CD14-positive monocyte (primary cell): ENCODE data around the gene TMEM117. TPM values are rescaled to one million over a fixed set of nuclear protein-coding genes. Genes with fewer than 3 reads are reported as not detected.

Experiments used
- DNase-seq, 3 donors: peaks; one replicate each; pipeline ENCODE4 v3.0.0-alpha.2; 2011 to 2022
- H2AFZ ChIP-seq: 2 replicates; pipeline ENCODE4 v1.6.0; 2012; ENCODE audit warnings: mild to moderate bottlenecking, low read depth, low read length, inconsistent platforms; ENCODE audit not compliant: insufficient read depth, poor library complexity, severe bottlenecking
- H3K27ac ChIP-seq, 2 donors: 1 replicate in 1 of 2; 2 replicates in 1 of 2; pipeline ENCODE4 v1.5.1; 2012 to 2013; ENCODE audit warnings: low read length in 2 of 2, control low read depth in 1 of 2, inconsistent platforms in 1 of 2, low read depth in 1 of 2, mild to moderate bottlenecking in 1 of 2
- H3K27me3 ChIP-seq, 2 donors: one replicate each; pipeline versions ENCODE4 v1.6.0 to v1.6.1; 2011 to 2013; ENCODE audit warnings: low read length in 2 of 2; ENCODE audit not compliant: control insufficient read depth in 2 of 2, insufficient read depth in 2 of 2
- H3K36me3 ChIP-seq, 2 donors: replicated peaks in 1 of 2; 1 replicate in 1 of 2; 2 replicates in 1 of 2; pipeline versions ENCODE4 v1.5.1 to v1.6.1; 2012 to 2013; ENCODE audit warnings: low read length in 2 of 2, control low read depth in 1 of 2, inconsistent platforms in 1 of 2, mild to moderate bottlenecking in 1 of 2; ENCODE audit not compliant: insufficient read depth in 2 of 2, control insufficient read depth in 1 of 2
- H3K4me1 ChIP-seq, 2 donors: 1 replicate in 1 of 2; 2 replicates in 1 of 2; pipeline versions ENCODE4 v1.5.1 to v1.6.1; 2012 to 2013; ENCODE audit warnings: low read length in 2 of 2, control low read depth in 1 of 2, inconsistent platforms in 1 of 2, mild to moderate bottlenecking in 1 of 2, moderate library complexity in 1 of 2; ENCODE audit not compliant: insufficient read depth in 2 of 2, control insufficient read depth in 1 of 2
- H3K4me2 ChIP-seq: replicated peaks from 2 replicates; pipeline ENCODE3; 2012; ENCODE audit warnings: low read length, moderate library complexity, mild to moderate bottlenecking; ENCODE audit not compliant: poor library complexity, severe bottlenecking; ENCODE audit errors: extremely low read depth
- H3K4me3 ChIP-seq, 3 experiments: fragments of 200-600 bp in 1 of 3; sonication (generic) in 1 of 3; replicated peaks in 1 of 3; 1 replicate in 2 of 3; 2 replicates in 1 of 3; pipeline ENCODE4 v1.5.1; 2011 to 2013; ENCODE audit warnings: low read length in 3 of 3, mild to moderate bottlenecking in 3 of 3, control low read depth in 2 of 3, low read depth in 2 of 3, inconsistent platforms in 1 of 3, moderate library complexity in 1 of 3
- H3K79me2 ChIP-seq: 2 replicates; pipeline ENCODE4 v1.6.0; 2012; ENCODE audit warnings: mild to moderate bottlenecking, control low read depth, inconsistent platforms, low read length, moderate library complexity; ENCODE audit not compliant: insufficient read depth
- H3K9ac ChIP-seq: 2 replicates; pipeline ENCODE4 v1.6.0; 2017; ENCODE audit warnings: low read length, mild to moderate bottlenecking; ENCODE audit not compliant: insufficient read depth, poor library complexity, severe bottlenecking
- H3K9me3 ChIP-seq, 2 donors: replicated peaks in 1 of 2; 1 replicate in 1 of 2; 2 replicates in 1 of 2; pipeline versions ENCODE4 v1.5.1 to v1.6.1; 2012 to 2013; ENCODE audit warnings: low read length in 2 of 2, control low read depth in 1 of 2; ENCODE audit not compliant: control insufficient read depth in 1 of 2, insufficient read depth in 1 of 2
- H4K20me1 ChIP-seq: 2 replicates; pipeline ENCODE4 v1.6.0; 2012; ENCODE audit warnings: mild to moderate bottlenecking, low read length, control low read depth, moderate library complexity; ENCODE audit not compliant: insufficient read depth
- H3K27ac Mint-ChIP-seq, 7 donors: one replicate each; pipeline ENCODE4 v1.8.0; 2020; ENCODE audit warnings: mild to moderate bottlenecking in 7 of 7, mixed read lengths in 7 of 7, moderate library complexity in 6 of 7, inconsistent platforms in 2 of 7
- H3K27me3 Mint-ChIP-seq, 3 donors: one replicate each; pipeline ENCODE4 v1.8.0; 2021 to 2022; ENCODE audit warnings: low read depth in 3 of 3, mild to moderate bottlenecking in 3 of 3, mixed read lengths in 3 of 3, moderate library complexity in 3 of 3, inconsistent platforms in 1 of 3
- H3K36me3 Mint-ChIP-seq, 2 donors: one replicate each; pipeline ENCODE4 v1.8.0; 2020; ENCODE audit warnings: mixed read lengths in 2 of 2, inconsistent platforms in 1 of 2, mild to moderate bottlenecking in 1 of 2
- H3K4me1 Mint-ChIP-seq: one replicate; pipeline ENCODE4 v1.8.0; 2020; ENCODE audit warnings: mild to moderate bottlenecking, mixed read lengths
- H3K4me3 Mint-ChIP-seq, 2 donors: one replicate each; pipeline ENCODE4 v1.8.0; 2020; ENCODE audit warnings: mild to moderate bottlenecking in 2 of 2, mixed read lengths in 2 of 2, moderate library complexity in 1 of 2
- H3K9me3 Mint-ChIP-seq, 7 donors: one replicate each; pipeline ENCODE4 v1.8.0; 2020 to 2022; ENCODE audit warnings: mixed read lengths in 7 of 7, mild to moderate bottlenecking in 6 of 7, moderate library complexity in 6 of 7, inconsistent platforms in 2 of 7
- CTCF ChIP-seq: fragments of 200-600 bp; IDR thresholded peaks from one replicate; pipeline ENCODE4 v1.8.0; 2022; ENCODE audit warnings: antibody characterized with exemption, mild to moderate bottlenecking
- WGBS: methylation state at CpG from one replicate; pipeline ENCODE4 v1.1.5; 2013; ENCODE audit warnings: missing lambda C conversion rate; ENCODE audit not compliant: insufficient coverage; 5-methylcytosine and 5-hydroxymethylcytosine counted together
- intact Hi-C, 2 donors: fragments of 100-400 bp; cut with micrococcal nuclease; formaldehyde crosslinking; loops; one replicate each; pipeline versions ENCODE4 v1.15.0 to v1.15.1; 2023
- polyA plus RNA-seq, 3 donors: library from polyadenylated mRNA; depleted of rRNA in 1 of 3; unstranded in 2 of 3; stranded (reverse) in 1 of 3; fragments of 300-500 nt in 2 of 3; fragments of >200 nt in 1 of 3; fragmentation: Illumina TruSeq in 2 of 3; gene quantifications; 1 replicate in 2 of 3; 2 replicates in 1 of 3; pipeline ENCODE4 v1.2.3, GENCODE V29; 2012 to 2021

The TMEM117 gene
- polyA plus RNA-seq, 3 donors: 0.11 to 0.42 TPM; not detected in 1

DNA sequence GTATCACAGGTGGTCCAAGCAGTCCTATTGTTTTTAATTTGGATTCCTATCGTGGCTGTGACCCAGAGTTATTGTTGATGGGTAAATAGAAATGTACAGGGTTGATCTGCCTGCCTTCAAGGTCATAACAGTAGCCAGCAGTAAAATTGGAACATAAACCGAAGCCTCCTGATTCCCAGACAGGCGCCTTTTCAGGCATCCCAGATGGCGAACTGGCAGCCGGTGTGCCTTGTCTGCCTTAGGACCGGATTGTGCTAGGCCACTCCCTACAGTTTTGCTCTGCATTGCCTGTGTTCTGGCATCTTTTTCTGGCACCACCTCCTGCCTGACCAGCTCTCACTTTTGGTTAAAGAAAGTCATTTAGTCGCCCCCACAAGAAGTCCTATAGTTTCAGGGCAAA lies 22.2 kb downstream of the TMEM117 start:
- H3K4me3 ChIP-seq: no peak overlapping the region
- Mint-ChIP-seq H3K4me3 (no peak overlapping the region), H3K27me3 (peaks cover 3 to 7% (median 5%) of the 10 kb centered on the region in 3 donors), H3K4me1 (no peaks in the 10 kb centered on the region), H3K36me3 (no peaks in the 10 kb centered on the region), H3K9me3 (peaks cover 0 to 2% (median 0%) of the 10 kb centered on the region in 7 donors), H3K27ac (no peak overlapping the region)
- TF ChIP-seq CTCF: no peak
- no peaks in the 10 kb centered on the region for H3K36me3 ChIP-seq
- no peaks in the 10 kb centered on the region for H3K27me3 ChIP-seq
- H3K27ac ChIP-seq: no peak overlapping the region
- H3K4me2 ChIP-seq: no peak overlapping the region
- no peak for DNase-seq
- no peaks in the 10 kb centered on the region for H3K9me3 ChIP-seq
- no peaks in the 10 kb centered on the region for H4K20me1 ChIP-seq
- no peak overlapping the region for H3K9ac ChIP-seq
- H3K79me2 ChIP-seq: no peaks in the 10 kb centered on the region
- 95% methylated on average over 7 of the region's 7 CpGs for WGBS
- no peak overlapping the region for H2AFZ ChIP-seq
- H3K4me1 ChIP-seq: no peaks in the 10 kb centered on the region
- intact Hi-C loops: no loop called here

DNA sequence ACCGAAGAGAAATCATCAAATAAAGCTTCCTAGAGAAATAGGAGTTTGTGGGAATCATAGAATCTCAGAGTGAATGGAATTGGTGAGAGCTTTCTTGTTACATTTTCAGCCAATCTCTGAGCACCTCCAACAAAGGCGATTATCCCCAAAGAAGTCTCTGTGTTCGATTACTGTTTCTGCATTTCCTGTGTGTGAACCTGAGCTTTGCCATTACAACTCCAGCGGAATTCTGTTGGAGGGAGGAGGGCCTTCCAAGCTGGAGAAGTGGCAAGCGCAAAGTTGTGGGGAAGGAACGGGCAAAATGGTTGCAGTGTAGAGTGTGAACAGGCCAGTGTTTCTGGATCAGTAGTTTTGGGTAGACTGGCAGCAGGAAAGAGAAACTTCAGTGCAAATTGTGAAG lies 23.1 kb downstream of the TMEM117 start:
- no peak for TF ChIP-seq CTCF
- Mint-ChIP-seq H3K27ac (no peak overlapping the region), H3K27me3 (peaks cover 3 to 5% (median 5%) of the 10 kb centered on the region in 3 donors)

More for the DNA sequence above, 23.1 kb downstream of the TMEM117 start:
- Histone ChIP-seq H3K9me3 (peaks cover 0 to 2% of the 10 kb centered on the region in 2 donors), H3K27ac (no peak overlapping the region), H4K20me1 (no peaks in the 10 kb centered on the region), H3K79me2 (no peaks in the 10 kb centered on the region), H3K4me1 (no peaks in the 10 kb centered on the region), H3K4me2 (no peak overlapping the region), H3K4me3 (no peak overlapping the region), H3K27me3 (no peaks in the 10 kb centered on the region), H3K36me3 (no peaks in the 10 kb centered on the region), H3K9ac (no peak overlapping the region), H2AFZ (no peak overlapping the region)
- no peak for DNase-seq
- Mint-ChIP-seq H3K36me3 (no peaks in the 10 kb centered on the region), H3K9me3 (peaks cover 0 to 6% (median 0%) of the 10 kb centered on the region in 7 donors), H3K4me3 (no peak overlapping the region), H3K4me1 (no peaks in the 10 kb centered on the region)
- WGBS: 86% methylated on average over 4 of the region's 6 CpGs
- intact Hi-C loops: no loop called here
